ENCODE data around the gene MCOLN2. TPM values are rescaled to one million over a fixed set of nuclear protein-coding genes. Genes with fewer than 3 reads are reported as not detected.

The MCOLN2 gene
- polyA plus RNA-seq, 1 donor from 2014 or later: not detected

GRCh38 chr1:84949664-84950063 lies 47.2 kb downstream of the MCOLN2 start:
- TF ChIP-seq TAF1 (IDR thresholded peaks at IDR 0.05; ENCODE audit: low read depth) (no peak), EP300 (conservative IDR thresholded peaks at IDR 0.05; ENCODE audit: poor library complexity, severe bottlenecking) (no peak), SMC3 (conservative IDR thresholded peaks at IDR 0.05; ENCODE audit: poor library complexity) (no peak), REST (IDR thresholded peaks at IDR 0.05; ENCODE audit: borderline replicate concordance) (no peak), POLR2AphosphoS5 (IDR thresholded peaks at IDR 0.05) (no peak), MXI1 (conservative IDR thresholded peaks at IDR 0.05; ENCODE audit: poor library complexity, severe bottlenecking) (no peak), CTCF (IDR thresholded peaks at IDR 0.05; ENCODE audit: poor library complexity, severe bottlenecking) (no peak), EZH2 (IDR thresholded peaks at IDR 0.05; ENCODE audit: borderline replicate concordance, insufficient read depth, low read length, poor library complexity, severe bottlenecking) (no peak), RAD21 (conservative IDR thresholded peaks at IDR 0.05) (no peak)
- Histone ChIP-seq H3K9me3 (ENCODE audit: low read length) (no peaks in the 10 kb centered on the region), H4K20me1 (ENCODE audit: insufficient read depth) (no peaks in the 10 kb centered on the region), H3K36me3 (ENCODE audit: insufficient read depth, low read length) (no peaks in the 10 kb centered on the region), H3K9ac (ENCODE audit: low read length) (no peak overlapping the region), H3K4me3 (ENCODE audit: low read length) (no peak overlapping the region), H2AFZ (ENCODE audit: low read depth, low read length) (no peak overlapping the region), H3K4me2 (ENCODE audit: low read length) (no peak overlapping the region), H3F3A (ENCODE audit: insufficient read depth, low read length, poor library complexity, severe bottlenecking) (no peaks in the 10 kb centered on the region), H3K27ac (ENCODE audit: low read length) (no peak overlapping the region), H3K79me2 (replicated peaks; ENCODE audit: insufficient read depth, low read length) (no peaks in the 10 kb centered on the region), H3K9me2 (ENCODE audit: insufficient read depth, low read length) (no peaks in the 10 kb centered on the region), H3K27me3 (ENCODE audit: insufficient read depth, low read depth, low read length) (no peaks in the 10 kb centered on the region)

- Histone ChIP-seq H3K9ac (ENCODE audit: low read length) (no peak overlapping the region), H2AFZ (ENCODE audit: low read depth, low read length) (no peak overlapping the region), H4K20me1 (ENCODE audit: insufficient read depth) (no peaks in the 10 kb centered on the region), H3K27me3 (ENCODE audit: insufficient read depth, low read depth, low read length) (no peaks in the 10 kb centered on the region), H3K4me3 (ENCODE audit: low read length) (no peak overlapping the region), H3K27ac (ENCODE audit: low read length) (no peak overlapping the region), H3K4me2 (ENCODE audit: low read length) (no peak overlapping the region), H3K9me3 (ENCODE audit: low read length) (no peaks in the 10 kb centered on the region), H3K9me2 (ENCODE audit: insufficient read depth, low read length) (no peaks in the 10 kb centered on the region), H3K36me3 (ENCODE audit: insufficient read depth, low read length) (no peaks in the 10 kb centered on the region), H3F3A (ENCODE audit: insufficient read depth, low read length, poor library complexity, severe bottlenecking) (no peaks in the 10 kb centered on the region), H3K79me2 (replicated peaks; ENCODE audit: insufficient read depth, low read length) (no peaks in the 10 kb centered on the region)
- TF ChIP-seq REST (IDR thresholded peaks at IDR 0.05; ENCODE audit: borderline replicate concordance) (no peak), RAD21 (conservative IDR thresholded peaks at IDR 0.05) (no peak), CTCF (IDR thresholded peaks at IDR 0.05; ENCODE audit: poor library complexity, severe bottlenecking) (no peak), SMC3 (conservative IDR thresholded peaks at IDR 0.05; ENCODE audit: poor library complexity) (no peak), EZH2 (IDR thresholded peaks at IDR 0.05; ENCODE audit: borderline replicate concordance, insufficient read depth, low read length, poor library complexity, severe bottlenecking) (no peak), TAF1 (IDR thresholded peaks at IDR 0.05; ENCODE audit: low read depth) (no peak)
These were observed 49.1 kb downstream of the MCOLN2 start for GRCh38 chr1:84947536-84948410.
